Activated CD4-positive, alpha-beta T cell treated with anti-CD3 and anti-CD28 coated beads, Interleukin-10, Interleukin-2, amounts not matched to agents 100 ng/mL and 50 ng/mL, durations not matched to agents 16 hours and 8 hours (primary cell): ENCODE results near the gene LRRC3C.
"Not testable (repeated sequence)": the region's sequence is repeated elsewhere in the genome, so short reads cannot be mapped to it uniquely, and the experiment has no call there.

Experiments
- DNase-seq: peaks from one replicate; pipeline ENCODE4 v3.0.0-alpha.2; 2020

LRRC3C gene

GRCh38 chr17:39925282-39926134, 2.0 kb upstream of the LRRC3C start:
- no peak for DNase-seq

DNA sequence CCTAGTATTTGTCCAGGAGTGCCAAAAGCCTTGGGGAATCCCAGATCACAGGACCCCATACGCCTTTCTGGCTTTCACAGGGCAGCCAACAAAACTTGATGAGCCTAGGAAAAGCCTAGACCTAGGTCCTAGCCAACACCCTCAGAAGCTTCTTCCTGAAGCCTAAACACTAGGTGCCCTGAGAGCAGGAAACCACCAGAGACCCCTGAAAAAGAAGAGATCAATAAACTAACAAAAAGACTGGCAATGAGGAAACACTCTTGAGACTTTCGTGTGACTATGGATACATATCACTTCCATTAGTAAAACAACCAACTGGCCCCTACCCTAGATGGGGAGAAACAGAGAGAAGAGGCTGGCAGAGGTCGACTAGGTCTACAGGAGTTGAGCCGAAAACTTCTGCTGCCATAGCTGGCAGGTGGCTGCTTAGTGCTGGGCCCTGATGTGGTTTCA, 1.4 kb upstream of the LRRC3C start:
- no peak for DNase-seq

DNA sequence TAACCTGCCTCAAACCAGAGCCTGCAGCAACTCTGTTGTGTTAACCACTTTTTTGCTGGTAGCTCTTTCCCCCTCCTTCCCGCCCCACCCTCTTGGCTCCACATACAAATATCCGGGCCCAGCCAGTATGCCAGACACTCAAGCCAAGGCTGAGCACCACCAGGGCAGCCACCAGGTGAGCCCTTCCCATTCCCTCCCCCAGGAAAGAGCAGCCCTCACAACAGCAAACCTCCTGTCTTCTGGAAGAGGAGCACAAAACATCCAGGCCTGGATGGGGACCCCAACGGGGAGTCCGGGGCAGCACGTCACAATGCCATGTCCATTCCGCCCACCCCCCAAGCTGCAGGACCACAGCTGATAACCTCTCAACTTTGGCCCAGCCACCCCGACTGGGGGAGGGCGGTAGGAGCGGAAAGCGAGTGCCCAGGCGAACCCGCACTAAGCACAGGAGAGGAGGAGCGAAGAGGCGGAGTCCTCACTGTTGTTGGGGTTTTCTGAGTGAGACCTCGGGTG, 888 bp upstream of the LRRC3C start:
- DNase-seq, result peak; percentile 80

DNA sequence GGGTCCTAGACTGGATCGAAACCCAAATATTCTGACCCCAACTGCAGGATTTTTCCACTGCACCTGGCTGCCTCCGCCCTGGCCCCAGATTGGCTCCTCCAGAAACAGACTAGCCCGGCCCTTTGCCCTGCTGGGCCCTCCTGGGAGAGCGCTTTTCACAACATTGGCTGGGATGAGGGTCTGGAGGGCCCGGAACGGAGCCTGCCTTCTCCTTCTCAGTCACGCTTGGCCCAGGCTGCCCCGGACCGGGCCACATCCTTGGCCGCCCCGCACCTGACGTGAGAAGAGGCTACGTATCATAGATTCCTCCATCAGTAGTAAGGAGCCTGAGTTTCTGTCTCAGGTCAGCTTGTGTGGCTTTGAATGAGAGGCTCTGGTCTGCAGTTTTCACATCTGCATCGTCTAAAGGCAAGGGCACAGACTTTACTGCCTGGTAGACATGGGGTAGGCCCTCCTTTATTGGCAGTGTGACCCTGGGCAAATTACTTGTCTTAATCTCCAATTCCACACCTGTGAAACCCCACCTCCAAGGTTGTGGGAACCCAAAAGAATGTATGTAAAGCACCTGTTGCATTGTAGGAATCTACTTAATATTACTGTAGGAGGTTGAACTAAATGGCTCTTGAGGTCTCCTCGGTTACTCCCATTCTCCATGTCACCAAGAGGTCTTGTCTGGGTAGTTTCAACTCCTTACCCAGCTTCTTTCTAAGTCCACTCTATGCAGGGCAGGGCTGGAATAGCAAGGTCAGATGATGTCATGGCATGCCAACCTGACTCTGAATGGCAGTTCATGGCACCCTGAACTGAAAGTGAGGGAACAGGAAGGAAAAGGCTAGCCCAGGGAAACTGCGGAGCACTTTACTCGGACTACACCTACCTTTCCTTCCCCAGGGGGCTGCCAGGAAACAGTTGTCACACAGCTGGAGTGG, 661 bp downstream of the LRRC3C start:
- DNase-seq, result no peak

DNA sequence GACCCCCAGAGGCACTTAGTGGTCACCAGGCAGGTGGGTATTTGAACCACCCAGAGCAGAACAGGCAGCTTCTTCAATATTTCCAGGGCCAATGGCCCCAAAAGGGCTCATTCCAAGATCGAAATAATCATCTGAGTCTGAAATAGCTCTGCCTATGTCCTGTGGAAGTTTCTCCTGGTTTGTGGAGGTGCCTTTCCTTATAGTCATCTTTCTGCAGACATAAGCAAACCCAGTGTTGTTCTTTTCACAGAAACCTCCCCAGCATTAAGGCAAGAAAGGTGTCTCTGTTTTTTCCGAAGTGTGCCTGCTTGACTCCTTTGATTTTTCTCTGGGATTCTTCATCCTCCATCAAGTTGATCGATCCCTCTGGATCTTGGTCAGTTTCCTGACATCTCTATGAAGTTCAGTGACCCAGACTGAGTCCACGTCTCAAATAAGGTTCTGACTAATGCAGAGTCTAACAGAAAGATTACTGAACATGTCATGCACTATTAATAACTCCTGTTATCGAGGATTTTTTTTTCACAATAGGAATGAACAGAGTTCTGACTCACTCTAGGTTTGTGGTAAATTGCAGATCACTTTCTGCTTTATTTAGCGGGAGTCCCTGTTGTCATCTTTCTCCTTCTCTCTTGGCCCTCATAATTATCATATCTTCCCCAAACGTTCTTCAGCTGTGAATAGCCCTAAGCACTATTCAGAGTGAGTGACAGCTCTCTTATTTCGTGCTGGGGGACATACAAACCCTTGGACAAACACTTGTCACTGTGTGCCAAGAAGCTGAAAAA, 1.5 kb downstream of the LRRC3C start:
- peak; percentile 25 for DNase-seq

DNA sequence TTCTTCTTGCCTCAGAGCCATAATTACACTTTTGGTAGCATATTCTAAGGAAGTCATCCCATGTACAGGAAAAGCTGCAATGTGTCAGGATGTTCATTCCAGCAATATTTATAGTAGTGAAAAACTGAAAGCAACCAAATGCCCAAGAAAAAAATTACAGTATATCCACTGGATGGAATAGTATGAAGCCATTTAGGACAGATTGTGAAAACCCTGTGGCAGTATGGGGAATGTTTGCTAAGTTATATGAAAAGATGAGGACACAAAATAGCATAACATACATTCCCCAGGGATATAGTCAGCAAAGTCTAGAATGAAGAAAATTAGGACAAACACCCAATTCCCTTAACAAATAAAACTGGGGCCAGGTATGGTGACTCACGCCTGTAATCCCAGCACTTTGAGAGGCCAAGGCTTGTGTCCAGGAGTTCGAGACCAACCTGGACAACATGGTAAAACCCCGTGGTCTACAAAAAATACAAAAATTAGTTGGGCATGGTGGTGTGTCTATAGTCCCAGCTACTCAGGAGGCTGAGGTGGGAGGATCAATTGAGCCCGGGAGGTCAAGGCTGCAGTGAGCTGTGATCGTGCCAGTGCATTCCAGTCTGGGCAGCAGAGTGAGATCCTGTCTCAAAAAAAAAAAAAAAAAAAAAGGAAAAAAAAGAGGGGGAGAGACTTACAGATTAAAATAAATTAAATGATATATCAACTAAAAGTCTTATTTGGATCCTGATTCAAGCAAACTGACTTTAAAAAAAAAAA, 2.3 kb downstream of the LRRC3C start:
- DNase-seq, result no peak

DNA sequence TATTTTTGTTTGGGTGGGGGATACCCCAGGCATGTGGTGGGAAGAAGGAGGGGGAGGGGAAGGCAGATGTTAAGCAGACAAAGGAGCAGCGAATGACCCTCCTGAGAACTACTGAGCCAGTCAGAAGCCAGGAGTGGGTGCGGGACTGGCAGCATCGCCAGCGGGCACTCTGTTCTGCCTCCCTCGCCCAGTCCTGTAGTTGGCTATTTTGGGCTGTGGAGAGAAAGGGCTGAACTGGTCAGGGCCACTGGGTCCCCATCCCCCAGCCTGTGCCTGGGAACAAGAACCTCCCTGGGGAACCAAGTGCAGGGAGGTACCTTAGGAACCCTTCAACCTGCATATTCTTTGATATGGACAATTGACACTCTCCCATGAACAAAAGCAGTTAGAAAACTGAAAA, 6.4 kb downstream of the LRRC3C start:
- no peak for DNase-seq

DNA sequence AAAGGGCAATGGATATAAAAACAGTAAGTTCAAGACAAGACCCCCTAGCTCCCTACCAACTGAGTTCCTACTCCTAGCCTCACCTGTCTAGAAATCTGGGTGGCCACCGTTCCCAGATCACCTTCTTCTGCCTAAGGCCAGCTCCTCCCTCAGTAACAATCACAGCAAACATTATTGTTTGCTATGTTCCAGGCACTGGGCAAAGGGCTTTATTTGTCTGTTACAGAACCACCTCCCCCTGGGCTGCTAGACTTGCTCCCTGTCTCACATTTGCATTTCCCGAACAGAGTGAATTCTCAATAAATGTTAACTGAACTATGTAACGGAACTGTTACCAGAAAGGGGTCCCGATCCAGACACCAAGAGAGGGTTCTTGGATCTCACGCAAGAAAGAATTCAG, 6.8 kb downstream of the LRRC3C start:
- DNase-seq, result no peak

- no peak for DNase-seq
Measured at GRCh38 chr17:39935909-39936308, 8.4 kb downstream of the LRRC3C start.

DNA sequence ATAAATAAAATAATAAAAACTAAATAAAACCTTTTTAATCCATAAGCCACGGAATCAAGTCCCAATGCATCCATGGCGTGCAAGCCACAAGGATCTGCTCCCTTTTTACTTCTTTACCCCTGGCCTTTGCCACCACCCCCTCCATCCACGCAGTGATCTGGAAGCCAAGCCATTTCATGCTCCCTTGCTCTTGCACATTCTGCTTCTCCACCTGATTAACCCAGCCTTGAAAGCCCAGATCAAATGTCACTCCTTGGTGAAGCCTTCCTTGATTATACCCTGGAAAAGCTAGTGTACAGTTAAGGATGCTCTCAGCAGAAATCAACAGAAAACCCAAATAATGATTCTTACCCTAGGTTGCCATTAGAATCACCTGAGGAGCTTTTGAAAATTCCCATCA, 9.9 kb downstream of the LRRC3C start:
- no peak for DNase-seq

- no peak for DNase-seq
Measured at GRCh38 chr17:39938140-39938869, 10.8 kb downstream of the LRRC3C start.

GRCh38 chr17:39939106-39939505, 11.6 kb downstream of the LRRC3C start:
- DNase-seq, result no peak

DNA sequence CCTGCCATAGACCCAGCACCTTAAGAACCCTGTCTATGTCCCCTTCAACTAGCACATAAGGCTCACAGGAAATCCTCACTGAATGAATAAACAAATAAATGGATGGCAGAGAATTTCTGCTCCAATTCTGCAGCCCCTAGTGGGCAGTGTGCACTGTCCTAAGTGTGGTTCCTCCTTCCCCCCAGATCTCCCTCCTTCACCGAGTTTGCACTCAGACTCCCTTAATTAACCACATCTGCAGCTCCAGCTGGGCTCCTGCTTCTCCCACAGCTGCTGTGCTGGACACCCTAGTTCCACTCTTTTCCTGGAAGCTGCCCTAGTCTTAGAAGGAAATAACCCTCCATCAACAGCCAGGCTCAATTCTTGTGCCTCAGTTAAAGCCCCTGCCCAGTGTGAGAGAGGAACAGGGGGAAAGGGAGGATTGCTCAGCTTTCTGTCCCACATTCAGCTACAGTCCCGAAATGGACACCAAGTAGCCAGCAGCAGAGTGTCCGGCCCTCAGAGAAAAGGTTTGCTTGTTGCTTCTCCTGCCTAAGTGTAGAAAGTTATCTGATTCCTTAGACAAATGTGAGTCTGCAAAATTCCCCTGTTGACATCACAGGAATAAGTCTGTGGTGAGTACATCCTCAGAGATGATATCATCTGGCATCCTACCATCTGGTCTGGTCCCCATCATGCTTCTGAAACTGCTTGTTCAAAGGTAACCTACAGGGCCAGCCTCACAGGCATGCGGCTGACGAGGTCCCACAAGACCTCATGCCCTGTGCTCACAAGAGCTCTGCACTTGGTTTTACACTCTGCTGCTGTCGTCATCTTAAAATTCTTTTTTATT, 12.3 kb downstream of the LRRC3C start:
- DNase-seq, result peak; percentile 82

DNA sequence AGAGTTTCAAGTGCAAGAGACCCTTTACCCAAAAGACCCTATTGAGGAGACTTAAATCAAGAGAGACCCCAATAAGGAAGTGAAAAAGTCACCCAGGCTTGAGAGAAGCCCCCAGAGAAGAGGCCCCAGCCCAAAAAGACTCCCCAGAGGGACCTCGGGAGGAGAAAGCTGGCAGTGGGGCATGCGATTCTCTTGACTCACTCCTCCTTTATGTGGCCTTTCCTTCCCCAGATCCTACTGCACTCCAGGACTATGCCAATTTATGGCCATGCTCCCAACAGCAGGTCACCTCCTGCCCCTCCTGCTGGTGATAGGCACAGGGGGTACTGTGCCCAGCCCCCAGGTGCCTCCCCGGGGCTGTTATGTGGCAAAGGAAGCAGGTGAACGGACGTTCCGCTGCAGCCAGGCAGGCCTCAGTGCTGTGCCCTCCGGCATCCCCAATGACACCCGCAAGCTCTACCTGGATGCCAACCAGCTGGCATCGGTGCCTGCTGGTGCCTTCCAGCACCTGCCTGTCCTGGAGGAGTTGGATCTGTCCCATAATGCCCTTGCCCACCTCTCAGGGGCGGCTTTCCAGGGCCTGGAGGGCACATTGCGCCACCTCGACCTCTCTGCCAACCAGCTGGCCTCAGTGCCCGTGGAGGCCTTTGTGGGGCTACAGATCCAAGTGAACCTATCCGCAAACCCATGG, 16.3 kb downstream of the LRRC3C start:
- no peak for DNase-seq

DNA sequence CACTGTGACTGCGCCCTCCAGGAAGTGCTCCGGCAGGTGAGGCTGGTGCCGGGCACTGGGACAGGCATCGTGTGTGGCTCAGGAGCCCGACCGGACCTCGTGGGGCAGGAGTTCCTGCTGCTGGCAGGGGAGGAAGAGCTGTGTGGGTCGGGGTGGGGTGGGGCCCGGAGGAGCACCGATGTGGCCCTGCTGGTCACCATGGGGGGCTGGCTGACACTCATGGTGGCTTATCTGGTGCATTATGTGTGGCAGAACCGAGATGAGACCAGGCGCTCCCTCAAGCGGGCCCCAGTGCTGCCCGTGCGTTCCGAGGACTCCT, 16.8 kb downstream of the LRRC3C start:
- no peak for DNase-seq

DNA sequence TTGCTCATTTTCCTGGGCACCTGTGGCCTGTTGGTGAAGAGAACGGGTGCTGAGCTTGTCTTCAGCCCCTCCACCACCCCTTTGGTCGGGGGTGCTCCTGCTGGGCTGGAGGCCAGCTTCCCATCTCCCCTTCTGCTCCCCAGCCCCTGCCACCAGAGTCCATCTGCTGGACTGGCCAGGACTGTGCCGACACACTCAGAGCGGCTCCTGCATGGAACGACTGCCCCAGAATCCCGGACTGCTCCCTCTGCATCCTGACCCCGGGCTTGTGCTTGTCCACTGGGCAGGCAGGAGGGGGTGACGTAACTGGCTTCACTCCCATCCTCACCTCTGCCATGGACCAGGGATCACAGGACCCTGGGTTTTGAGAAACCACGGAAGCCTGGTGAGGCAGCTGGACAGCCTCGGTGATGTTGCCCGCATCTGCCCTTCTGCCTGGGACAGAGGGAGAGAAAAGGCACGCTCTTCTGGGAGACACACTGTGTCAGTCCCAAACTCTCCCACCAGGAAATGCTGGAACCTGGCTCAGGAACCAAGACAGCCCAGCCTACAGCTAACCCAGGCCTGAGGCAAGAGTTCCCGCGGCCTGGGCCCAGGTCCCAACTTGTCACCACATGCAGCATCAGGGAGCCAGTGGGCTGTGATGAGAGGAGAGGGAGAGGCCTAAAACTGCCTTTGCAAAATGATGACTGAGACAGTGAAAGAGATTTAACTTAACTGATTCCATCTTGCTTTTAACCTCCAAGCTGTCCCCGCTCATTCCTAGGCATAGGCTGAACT, 19.2 kb downstream of the LRRC3C start:
- no peak for DNase-seq

- DNase-seq, result not testable (repeated sequence)
Measured at GRCh38 chr17:39948489-39948828, 20.9 kb downstream of the LRRC3C start.

- DNase-seq, result no peak
Measured at GRCh38 chr17:39949028-39949427, 21.5 kb downstream of the LRRC3C start.

- no peak for DNase-seq
Measured at GRCh38 chr17:39950871-39951348, 23.4 kb downstream of the LRRC3C start.
